ENCODE results near the gene VIT.
"Not testable (repeated sequence)": the region's sequence is repeated elsewhere in the genome, so short reads cannot be mapped to it uniquely, and the experiment has no call there.

VIT gene

DNA sequence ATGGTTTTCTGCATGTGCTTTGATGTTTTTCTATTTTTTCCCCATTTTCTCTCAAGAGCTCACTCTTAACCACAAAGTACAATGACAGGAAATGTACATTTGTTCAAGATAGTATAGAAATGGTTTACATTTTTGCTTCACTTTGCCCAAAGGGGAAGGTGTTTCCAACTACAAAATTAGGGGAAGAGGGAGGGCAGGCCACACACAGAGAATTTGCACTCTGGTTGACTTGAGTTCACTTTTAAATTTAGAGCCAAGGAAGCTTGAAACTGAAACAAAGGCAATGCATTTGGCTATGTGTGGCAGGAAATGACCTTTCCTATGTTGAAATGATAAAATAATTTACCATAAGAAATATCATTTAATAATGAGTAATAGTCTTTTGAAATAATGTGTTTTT lies 19.1 kb upstream of the VIT start:
- DNase-seq (ENCODE audit: low read depth): no peak
- TF ChIP-seq, protein P1, sequence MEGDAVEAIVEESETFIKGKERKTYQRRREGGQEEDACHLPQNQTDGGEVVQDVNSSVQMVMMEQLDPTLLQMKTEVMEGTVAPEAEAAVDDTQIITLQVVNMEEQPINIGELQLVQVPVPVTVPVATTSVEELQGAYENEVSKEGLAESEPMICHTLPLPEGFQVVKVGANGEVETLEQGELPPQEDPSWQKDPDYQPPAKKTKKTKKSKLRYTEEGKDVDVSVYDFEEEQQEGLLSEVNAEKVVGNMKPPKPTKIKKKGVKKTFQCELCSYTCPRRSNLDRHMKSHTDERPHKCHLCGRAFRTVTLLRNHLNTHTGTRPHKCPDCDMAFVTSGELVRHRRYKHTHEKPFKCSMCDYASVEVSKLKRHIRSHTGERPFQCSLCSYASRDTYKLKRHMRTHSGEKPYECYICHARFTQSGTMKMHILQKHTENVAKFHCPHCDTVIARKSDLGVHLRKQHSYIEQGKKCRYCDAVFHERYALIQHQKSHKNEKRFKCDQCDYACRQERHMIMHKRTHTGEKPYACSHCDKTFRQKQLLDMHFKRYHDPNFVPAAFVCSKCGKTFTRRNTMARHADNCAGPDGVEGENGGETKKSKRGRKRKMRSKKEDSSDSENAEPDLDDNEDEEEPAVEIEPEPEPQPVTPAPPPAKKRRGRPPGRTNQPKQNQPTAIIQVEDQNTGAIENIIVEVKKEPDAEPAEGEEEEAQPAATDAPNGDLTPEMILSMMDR (IDR thresholded peaks at IDR 0.05; ENCODE audit: insufficient read depth, low read depth, low read length, missing control alignments): no peak
- no peak overlapping the region for H3K4me3 ChIP-seq (ENCODE audit: low read length)

- H3K4me3 ChIP-seq (ENCODE audit: low read length): no peak overlapping the region
- TF ChIP-seq, protein P1 (IDR thresholded peaks at IDR 0.05; ENCODE audit: insufficient read depth, low read depth, low read length, missing control alignments): no peak
- no peak for DNase-seq (ENCODE audit: low read depth)
These were observed 18.4 kb upstream of the VIT start for GRCh38 chr2:36677996-36678605.

DNA sequence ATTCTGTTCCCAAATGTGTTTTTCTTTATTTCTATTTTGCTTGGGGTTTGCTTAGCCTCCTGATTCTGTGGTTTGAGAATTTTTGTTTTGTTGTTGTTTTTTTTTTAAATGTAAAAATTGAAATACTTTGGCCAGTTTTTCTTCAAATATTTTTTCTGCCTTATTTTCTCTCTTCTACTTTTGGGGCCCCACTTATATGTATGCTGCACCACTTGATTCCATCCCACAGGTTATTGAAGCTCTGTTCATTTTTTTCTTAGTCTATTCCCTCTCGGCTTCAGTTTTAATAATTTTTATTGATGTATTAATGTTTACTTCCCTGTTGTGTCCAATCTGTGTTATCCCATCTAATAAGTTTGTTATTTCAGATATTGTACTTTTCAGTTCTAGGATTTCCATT lies 17.7 kb upstream of the VIT start:
- no peak overlapping the region for H3K4me3 ChIP-seq (ENCODE audit: low read length)
- TF ChIP-seq, protein P1 (IDR thresholded peaks at IDR 0.05; ENCODE audit: insufficient read depth, low read depth, low read length, missing control alignments): no peak
- no peak for DNase-seq (ENCODE audit: low read depth)

DNA sequence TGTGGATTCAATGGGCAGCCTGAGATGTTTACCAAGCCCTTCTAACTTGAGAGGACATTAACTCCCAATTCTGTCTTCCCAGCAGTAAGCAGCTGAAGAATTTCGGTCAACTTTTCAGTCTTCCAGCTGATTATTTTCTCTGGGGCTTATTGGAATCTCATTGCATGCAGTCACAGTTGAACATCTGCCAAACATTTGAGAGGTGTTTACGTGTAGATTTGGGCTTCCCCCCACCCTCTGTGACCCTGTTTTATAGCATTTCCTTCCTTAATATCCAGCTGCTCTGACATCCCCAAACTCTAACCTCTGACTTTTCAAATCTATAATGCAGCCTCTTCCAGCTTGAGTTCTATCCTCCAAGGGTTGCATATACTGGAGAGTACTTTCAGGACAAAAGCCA lies 16.5 kb upstream of the VIT start:
- TF ChIP-seq, protein P1 (IDR thresholded peaks at IDR 0.05; ENCODE audit: insufficient read depth, low read depth, low read length, missing control alignments): no peak
- DNase-seq (ENCODE audit: low read depth): no peak
- no peak overlapping the region for H3K4me3 ChIP-seq (ENCODE audit: low read length)

GRCh38 chr2:36682562-36682961 lies 13.9 kb upstream of the VIT start:
- TF ChIP-seq, protein P1 (IDR thresholded peaks at IDR 0.05; ENCODE audit: insufficient read depth, low read depth, low read length, missing control alignments): no peak
- H3K4me3 ChIP-seq (ENCODE audit: low read length): no peak overlapping the region
- DNase-seq (ENCODE audit: low read depth): no peak

DNA sequence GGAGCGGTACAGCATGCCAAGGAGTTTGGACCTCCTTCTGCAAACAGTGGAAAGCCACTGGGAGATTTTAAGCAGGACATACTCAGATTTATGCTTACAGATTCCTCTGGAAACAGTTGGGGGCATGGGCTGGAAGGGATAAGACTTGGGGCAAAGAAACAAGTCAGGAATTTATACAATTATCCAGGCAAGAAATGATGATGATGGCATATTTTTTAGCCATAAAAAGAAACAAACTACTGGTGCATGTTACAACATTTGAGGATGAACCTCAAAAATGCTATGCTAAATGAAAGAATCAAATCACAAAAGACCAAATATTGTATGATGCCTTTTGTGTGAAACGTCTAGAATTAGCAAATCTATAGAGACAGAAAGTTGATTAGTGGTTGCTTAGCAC lies 13.5 kb upstream of the VIT start:
- DNase-seq (ENCODE audit: low read depth): no peak
- H3K4me3 ChIP-seq (ENCODE audit: low read length): no peak overlapping the region
- TF ChIP-seq, protein P1 (IDR thresholded peaks at IDR 0.05; ENCODE audit: insufficient read depth, low read depth, low read length, missing control alignments): no peak

DNA sequence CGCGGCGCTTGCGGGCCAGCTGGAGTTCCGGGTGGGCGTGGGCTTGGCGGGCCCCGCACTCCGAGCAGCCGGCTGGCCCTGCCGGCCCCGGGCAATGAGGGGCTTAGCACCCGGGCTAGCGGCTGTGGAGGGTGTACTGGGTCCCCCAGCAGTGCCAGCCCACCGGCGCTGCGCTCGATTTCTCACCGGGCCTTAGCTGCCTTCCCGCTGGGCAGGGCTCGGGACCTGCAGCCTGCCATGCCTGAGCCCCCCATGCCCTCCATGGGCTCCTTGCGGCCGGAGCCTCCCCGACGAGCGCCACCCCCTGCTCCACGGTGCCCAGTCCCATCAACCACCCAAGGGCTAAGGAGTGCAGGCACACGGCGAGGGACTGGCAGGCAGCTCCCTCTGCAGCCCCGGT lies 8.2 kb upstream of the VIT start:
- DNase-seq (ENCODE audit: low read depth); H3K4me3 ChIP-seq (ENCODE audit: low read length): not testable (repeated sequence)

- not testable (repeated sequence) for H3K4me3 ChIP-seq (ENCODE audit: low read length); DNase-seq (ENCODE audit: low read depth)
These were observed 7.5 kb upstream of the VIT start for GRCh38 chr2:36689013-36689412.

Data from epithelial cell of esophagus (primary cell).